Stimulated activated CD8-positive, alpha-beta memory T cell treated with anti-CD3 and anti-CD28 coated beads, Interleukin-4, amount 100 ng/mL, for 48 hours (primary cell): Measurements from ENCODE around the gene HTR4.
"Not testable (repeated sequence)": the region's sequence is repeated elsewhere in the genome, so short reads cannot be mapped to it uniquely, and the experiment has no call there.

Experiments
- DNase-seq: peaks from one replicate; pipeline ENCODE4 v3.0.0-alpha.2; 2020

Gene HTR4

GRCh38 chr5:148468746-148469145 is 185.6 kb downstream of the HTR4 start:
- not testable (repeated sequence) for DNase-seq

- no peak for DNase-seq
Measured at GRCh38 chr5:148467958-148468357, 186.4 kb downstream of the HTR4 start.

- no peak for DNase-seq
Measured at GRCh38 chr5:148466236-148466580, 188.1 kb downstream of the HTR4 start.

- no peak for DNase-seq
Measured at GRCh38 chr5:148465381-148466235, 188.7 kb downstream of the HTR4 start.

- no peak for DNase-seq
Measured at GRCh38 chr5:148459669-148460068, 194.7 kb downstream of the HTR4 start.

GRCh38 chr5:148458036-148458888 is 196.1 kb downstream of the HTR4 start:
- DNase-seq, result no peak

GRCh38 chr5:148457183-148457620 is 197.1 kb downstream of the HTR4 start:
- no peak for DNase-seq

- no peak for DNase-seq
Measured at GRCh38 chr5:148455185-148455584, 199.1 kb downstream of the HTR4 start.

DNA sequence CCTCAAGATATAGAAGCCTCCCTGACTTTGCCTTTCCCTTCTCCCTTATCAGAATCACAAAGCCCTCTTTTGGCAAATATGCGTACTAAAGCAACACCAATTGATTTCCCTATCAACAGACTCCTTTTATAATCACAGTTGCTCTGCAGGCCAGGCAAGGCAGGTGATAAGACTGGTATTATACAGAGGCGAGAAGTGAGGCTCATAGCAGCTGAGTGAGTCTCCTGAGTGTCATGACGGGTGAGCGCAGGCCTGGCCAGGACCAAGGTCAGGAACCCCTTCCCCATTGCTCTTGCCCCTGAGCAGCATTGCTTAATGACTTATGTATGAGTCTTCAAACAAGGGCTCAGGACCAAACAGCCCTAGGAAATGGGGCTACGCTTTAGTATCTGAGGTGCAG is 199.8 kb downstream of the HTR4 start:
- DNase-seq, result no peak

DNA sequence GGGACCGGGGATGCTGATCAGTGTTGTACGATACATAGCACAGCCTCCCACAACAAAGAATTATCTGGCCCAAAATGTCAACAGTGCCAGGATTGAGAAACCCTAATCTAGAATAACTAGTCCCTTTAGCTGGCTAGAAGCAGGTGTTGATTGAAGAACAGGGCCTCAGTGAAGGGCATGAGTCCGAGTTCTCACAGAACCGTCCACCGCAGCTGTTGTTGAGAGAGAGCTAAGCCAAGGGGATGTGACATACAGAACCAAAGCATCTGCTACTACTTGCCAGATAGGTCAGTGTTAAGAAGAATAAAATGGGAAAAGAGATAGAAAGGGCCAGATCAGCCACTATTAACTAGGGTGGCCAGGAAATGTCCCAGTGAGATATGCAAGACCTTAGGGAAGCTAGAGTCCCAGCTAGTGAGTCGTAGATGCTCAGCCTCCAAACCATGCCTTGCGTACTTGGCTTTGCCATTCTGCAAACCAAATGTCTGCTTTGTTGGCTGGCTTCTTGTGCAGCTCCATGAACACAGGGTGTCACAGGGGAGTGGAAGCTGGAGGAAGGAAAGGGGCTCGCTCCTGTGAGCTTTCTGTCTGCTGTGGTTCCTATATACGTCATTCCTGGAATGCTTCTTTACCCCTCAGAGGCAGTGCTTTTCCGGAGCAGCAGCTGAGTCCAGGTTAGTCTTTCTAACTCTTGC is 201.7 kb downstream of the HTR4 start:
- no peak for DNase-seq

- no peak for DNase-seq
Measured at GRCh38 chr5:148446611-148447010, 207.7 kb downstream of the HTR4 start.

DNA sequence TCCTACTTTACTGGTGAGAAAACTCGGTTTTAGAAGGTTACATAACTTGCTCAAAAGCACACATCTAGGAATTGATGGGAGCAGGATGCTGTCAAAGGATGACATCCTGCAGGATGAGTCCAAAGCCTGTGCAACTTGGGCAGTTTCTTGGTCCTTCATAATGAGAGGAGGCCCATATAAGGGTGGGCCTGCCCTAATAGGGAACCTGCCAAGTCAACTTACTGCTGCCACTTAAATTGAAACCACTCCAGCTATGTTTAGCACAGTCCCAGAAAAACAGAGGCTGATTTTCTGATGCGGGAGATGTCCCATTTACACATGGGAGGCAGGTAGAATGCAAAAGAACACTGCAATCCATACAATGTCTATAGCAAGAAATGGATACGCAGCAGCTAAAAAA is 208.7 kb downstream of the HTR4 start:
- DNase-seq, result no peak

DNA sequence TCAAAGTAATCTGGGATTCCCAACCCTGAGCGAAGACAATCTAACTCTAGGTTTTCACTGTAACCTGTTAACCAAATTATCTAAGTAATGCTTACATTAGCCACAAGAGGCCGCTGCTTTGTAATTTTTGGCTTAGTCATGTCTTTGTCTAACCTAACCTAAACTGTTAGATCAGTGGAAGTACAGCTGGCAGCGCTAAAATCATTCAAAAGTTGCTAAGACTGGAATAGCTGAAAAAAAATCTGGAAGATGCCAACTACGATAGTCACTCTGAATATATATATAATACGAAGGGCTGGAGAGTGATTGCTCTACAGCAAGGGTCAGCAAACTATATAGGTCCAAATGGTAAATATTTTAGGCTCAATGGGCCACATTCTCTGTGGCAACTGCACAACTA is 210.3 kb downstream of the HTR4 start:
- DNase-seq, result peak; percentile 46

- no peak for DNase-seq
Measured at GRCh38 chr5:148443241-148443640, 211.1 kb downstream of the HTR4 start.

DNA sequence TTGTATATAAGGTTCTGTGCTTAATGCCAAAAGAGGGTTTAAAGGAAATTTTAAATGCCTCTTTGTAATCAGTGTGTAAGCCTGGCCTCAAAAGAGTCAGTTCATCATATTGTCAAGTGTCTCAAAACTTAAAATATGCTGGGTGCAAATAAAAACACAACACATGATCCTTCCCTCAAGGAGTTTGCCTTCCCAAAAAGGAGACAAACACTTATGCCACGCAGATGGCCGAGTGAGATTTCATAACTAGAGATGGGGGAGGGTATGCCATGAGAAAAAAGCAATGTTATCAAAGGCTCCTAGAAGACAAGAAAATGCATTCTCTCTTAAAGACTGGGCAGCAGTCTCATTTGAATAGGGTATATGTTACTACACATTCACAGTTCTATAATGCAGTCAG is 215.4 kb downstream of the HTR4 start:
- no peak for DNase-seq

GRCh38 chr5:148437249-148437648 is 217.1 kb downstream of the HTR4 start:
- no peak for DNase-seq

GRCh38 chr5:148436029-148436428 is 218.3 kb downstream of the HTR4 start:
- no peak for DNase-seq

- DNase-seq, result no peak
Measured at GRCh38 chr5:148433826-148434225, 220.5 kb downstream of the HTR4 start.
